Measurements from ENCODE around the gene GRID2. TPM values are rescaled to one million over a fixed set of nuclear protein-coding genes. Genes with fewer than 3 reads are reported as not detected.
"Not testable (repeated sequence)": the region's sequence is repeated elsewhere in the genome, so short reads cannot be mapped to it uniquely, and the experiment has no call there.

Gene GRID2
- total RNA-seq, 1 donor from 2014 or later = not detected

GRCh38 chr4:93359586-93359985, 1055.8 kb downstream of the GRID2 start:
- no peak for ATAC-seq

GRCh38 chr4:93366169-93366755, 1062.5 kb downstream of the GRID2 start:
- intact Hi-C loops (cut with DNase I); H3K27me3 ChIP-seq (ENCODE audit: low read depth); ATAC-seq: not testable (repeated sequence)

More at GRCh38 chr4:93359586-93359985, 1055.8 kb downstream of the GRID2 start:
- no peaks in the 10 kb centered on the region for H3K27me3 ChIP-seq (ENCODE audit: low read depth)
- no peak overlapping the region for H3K4me3 ChIP-seq
- no peaks in the 10 kb centered on the region for H3K4me1 ChIP-seq
- H3K27ac ChIP-seq = no peak overlapping the region
- intact Hi-C loops (cut with DNase I) = no loop called here
- H3K9me3 ChIP-seq = no peaks in the 10 kb centered on the region
- TF ChIP-seq CTCF (IDR thresholded peaks at IDR 0.05) = no peak
- H3K36me3 ChIP-seq = no peaks in the 10 kb centered on the region
- DNase-seq = no peak

GRCh38 chr4:93368968-93369367, 1065.2 kb downstream of the GRID2 start:
- Histone ChIP-seq H3K4me1 (no peaks in the 10 kb centered on the region), H3K4me3 (no peak overlapping the region), H3K36me3 (no peaks in the 10 kb centered on the region), H3K27ac (no peak overlapping the region), H3K27me3 (ENCODE audit: low read depth) (no peaks in the 10 kb centered on the region), H3K9me3 (no peaks in the 10 kb centered on the region)
- ATAC-seq (no peak), DNase-seq (no peak)
- intact Hi-C loops (cut with DNase I) = no loop called here
- TF ChIP-seq CTCF (IDR thresholded peaks at IDR 0.05) = no peak

More at GRCh38 chr4:93366169-93366755, 1062.5 kb downstream of the GRID2 start:
- not testable (repeated sequence) for H3K27ac ChIP-seq, H3K4me1 ChIP-seq, H3K9me3 ChIP-seq, H3K4me3 ChIP-seq, DNase-seq, H3K36me3 ChIP-seq

GRCh38 chr4:93370256-93370655, 1066.5 kb downstream of the GRID2 start:
- DNase-seq = no peak
- ATAC-seq = no peak
- intact Hi-C loops (cut with DNase I) = no loop called here

GRCh38 chr4:93373893-93374860, 1070.4 kb downstream of the GRID2 start:
- no peak overlapping the region for H3K27ac ChIP-seq
- intact Hi-C loops (cut with DNase I) = no loop called here
- H3K9me3 ChIP-seq = no peaks in the 10 kb centered on the region
- ATAC-seq = no peak
- no peak overlapping the region for H3K4me3 ChIP-seq
- TF ChIP-seq CTCF (IDR thresholded peaks at IDR 0.05) = no peak
- H3K4me1 ChIP-seq = no peaks in the 10 kb centered on the region
- H3K36me3 ChIP-seq = no peaks in the 10 kb centered on the region
- DNase-seq = no peak
- no peaks in the 10 kb centered on the region for H3K27me3 ChIP-seq (ENCODE audit: low read depth)

More at GRCh38 chr4:93370256-93370655, 1066.5 kb downstream of the GRID2 start:
- no peak overlapping the region for H3K27ac ChIP-seq
- no peak for TF ChIP-seq CTCF (IDR thresholded peaks at IDR 0.05)
- H3K9me3 ChIP-seq = no peaks in the 10 kb centered on the region
- H3K36me3 ChIP-seq = no peaks in the 10 kb centered on the region
- no peaks in the 10 kb centered on the region for H3K27me3 ChIP-seq (ENCODE audit: low read depth)
- no peaks in the 10 kb centered on the region for H3K4me1 ChIP-seq
- H3K4me3 ChIP-seq = no peak overlapping the region

- no peak for TF ChIP-seq CTCF (IDR thresholded peaks at IDR 0.05)
- intact Hi-C loops (cut with DNase I) = no loop called here
- H3K27ac ChIP-seq = no peak overlapping the region
- no peak overlapping the region for H3K4me3 ChIP-seq
- DNase-seq (no peak), ATAC-seq (no peak)
- H3K4me1 ChIP-seq = no peaks in the 10 kb centered on the region
- H3K9me3 ChIP-seq = no peaks in the 10 kb centered on the region
- H3K27me3 ChIP-seq (ENCODE audit: low read depth) = no peaks in the 10 kb centered on the region
- no peaks in the 10 kb centered on the region for H3K36me3 ChIP-seq
Observed at GRCh38 chr4:93384241-93384640, 1080.5 kb downstream of the GRID2 start.

All from lower lobe of right lung (tissue), 2 donors.